IMR-90 (cell line): Measurements from ENCODE around the gene TAPT1. TPM values are rescaled to one million over a fixed set of nuclear protein-coding genes. Genes with fewer than 3 reads are reported as not detected.

ENCODE experiments used
- ATAC-seq: fragments of 200-7000 bp; cut with Tn5 transposase; 2 replicates; pipeline ENCODE4 v1.9.1; 2020; ENCODE audit warnings: low read depth, mild to moderate bottlenecking, moderate library complexity
- BruUV-seq: library from RNA; stranded (reverse); fragments of 400-500 nt; replicated peaks from 2 replicates; lab custom pipeline; 2021; lab: Mats Ljungman, UMichigan
- CTCF ChIA-PET: fragments of 300-600 bp; formaldehyde crosslinking; extraction: SDS; loops from one replicate; lab custom pipeline; 2021; ENCODE audit warnings: antibody characterized with exemption; lab: Yijun Ruan, JAX
- POLR2A ChIA-PET: fragments of 300-600 bp; sonication (Branson Sonifier 250); formaldehyde crosslinking; loops from one replicate; lab custom pipeline; 2022; ENCODE audit warnings: antibody characterized with exemption; ENCODE audit not compliant: unreplicated experiment; lab: Charles Lee
- DNase-seq: peaks from one replicate; pipeline ENCODE4 v3.0.0; 2013
- H2AFZ ChIP-seq: replicated peaks from 2 replicates; pipeline ENCODE3; 2013; ENCODE audit warnings: low read length, mild to moderate bottlenecking; ENCODE audit not compliant: poor library complexity
- H2AK5ac ChIP-seq: 2 replicates; pipeline ENCODE4 v1.6.1; 2013; ENCODE audit warnings: low read depth, low read length, inconsistent platforms
- H2AK9ac ChIP-seq: replicated peaks from 2 replicates; pipeline ENCODE3; 2013; ENCODE audit warnings: mild to moderate bottlenecking, low read depth, low read length, moderate library complexity; ENCODE audit not compliant: poor library complexity
- H2BK120ac ChIP-seq: 2 replicates; pipeline ENCODE4 v1.6.1; 2013; ENCODE audit warnings: low read depth, low read length, inconsistent platforms
- H2BK15ac ChIP-seq: 3 replicates; pipeline ENCODE4 v1.6.1; 2013; ENCODE audit warnings: low read depth, low read length, inconsistent platforms
- H2BK20ac ChIP-seq: 2 replicates; pipeline ENCODE4 v1.6.1; 2013; ENCODE audit warnings: low read depth, mild to moderate bottlenecking, inconsistent platforms, low read length, moderate library complexity
- H2BK5ac ChIP-seq: 2 replicates; pipeline ENCODE4 v1.6.1; 2013; ENCODE audit warnings: mild to moderate bottlenecking, low read depth, low read length, inconsistent platforms; ENCODE audit not compliant: poor library complexity, severe bottlenecking
- H3K14ac ChIP-seq: replicated peaks from 2 replicates; pipeline ENCODE4 v1.6.1; 2013; ENCODE audit warnings: low read depth, low read length, inconsistent platforms
- H3K18ac ChIP-seq: 2 replicates; pipeline ENCODE4 v1.6.1; 2013; ENCODE audit warnings: low read depth, low read length, control low read depth
- H3K23ac ChIP-seq: 2 replicates; pipeline ENCODE4 v1.6.1; 2013; ENCODE audit warnings: low read depth, low read length, inconsistent platforms
- H3K27ac ChIP-seq: 2 replicates; pipeline ENCODE4 v1.5.1; 2013; ENCODE audit warnings: mild to moderate bottlenecking, control low read depth, low read length; ENCODE audit not compliant: insufficient read depth
- H3K27me3 ChIP-seq: 2 replicates; pipeline ENCODE4 v1.6.1; 2013; ENCODE audit warnings: low read length; ENCODE audit not compliant: control insufficient read depth, insufficient read depth
- H3K36me3 ChIP-seq: 2 replicates; pipeline ENCODE4 v1.6.1; 2013; ENCODE audit warnings: low read length, mixed read lengths; ENCODE audit not compliant: control insufficient read depth, insufficient read depth
- H3K4ac ChIP-seq: 2 replicates; pipeline ENCODE4 v1.6.1; 2013; ENCODE audit warnings: low read depth, low read length, inconsistent platforms
- H3K4me1 ChIP-seq: 2 replicates; pipeline ENCODE4 v1.6.1; 2013; ENCODE audit warnings: low read length, mixed read lengths; ENCODE audit not compliant: control insufficient read depth, insufficient read depth
- H3K4me2 ChIP-seq: 2 replicates; pipeline ENCODE4 v1.6.1; 2013; ENCODE audit warnings: low read depth, mild to moderate bottlenecking, control low read depth, low read length, moderate library complexity
- H3K4me3 ChIP-seq: 2 replicates; pipeline ENCODE4 v1.5.1; 2013; ENCODE audit warnings: low read depth, mild to moderate bottlenecking, control low read depth, low read length, moderate library complexity; ENCODE audit not compliant: insufficient read depth
- H3K56ac ChIP-seq: 2 replicates; pipeline ENCODE4 v1.6.1; 2013; ENCODE audit warnings: low read length, inconsistent platforms; ENCODE audit not compliant: insufficient read depth; ENCODE audit errors: extremely low read depth
- H3K79me1 ChIP-seq, 2 experiments: 2 replicates each; pipeline ENCODE4 v1.6.1; 2013; ENCODE audit warnings: low read length in 2 of 2, inconsistent platforms in 1 of 2, low read depth in 1 of 2
- H3K9ac ChIP-seq: 2 replicates; pipeline ENCODE4 v1.6.1; 2013; ENCODE audit warnings: low read depth, low read length, control low read depth
- H3K9me1 ChIP-seq: 2 replicates; pipeline ENCODE4 v1.6.1; 2013; ENCODE audit warnings: low read length, inconsistent platforms; ENCODE audit not compliant: insufficient read depth
- H3K9me3 ChIP-seq: 2 replicates; pipeline ENCODE4 v1.6.1; 2013; ENCODE audit warnings: low read length; ENCODE audit not compliant: control insufficient read depth, insufficient read depth
- H4K20me1 ChIP-seq: 2 replicates; pipeline ENCODE4 v1.6.1; 2013; ENCODE audit warnings: low read length, inconsistent platforms; ENCODE audit not compliant: insufficient read depth
- H4K5ac ChIP-seq: 2 replicates; pipeline ENCODE4 v1.6.1; 2013; ENCODE audit warnings: mild to moderate bottlenecking, low read depth, low read length, control low read depth
- H4K8ac ChIP-seq, 2 experiments: 2 replicates each; pipeline ENCODE4 v1.6.1; 2013; ENCODE audit warnings: low read depth in 2 of 2, low read length in 2 of 2, control low read depth in 1 of 2, inconsistent platforms in 1 of 2
- H4K91ac ChIP-seq: 2 replicates; pipeline ENCODE4 v1.6.1; 2013; ENCODE audit warnings: low read depth, low read length, inconsistent platforms; ENCODE audit not compliant: insufficient read depth
- BHLHE40 ChIP-seq: fragments of 150-350 bp; IDR thresholded peaks from 2 replicates; pipeline ENCODE4 v1.6.1; 2016; ENCODE audit warnings: mild to moderate bottlenecking, low read depth, low read length
- CEBPB ChIP-seq: IDR thresholded peaks from 2 replicates; pipeline ENCODE4 v1.6.1; 2012; ENCODE audit warnings: low read depth, low read length, improper control_type of control experiment
- CHD1 ChIP-seq: IDR thresholded peaks from 2 replicates; pipeline ENCODE4 v1.6.1; 2012; ENCODE audit warnings: low read depth, low read length, improper control_type of control experiment
- CTCF ChIP-seq: conservative IDR thresholded peaks from 2 replicates; pipeline ENCODE4 v1.5.1; 2012; ENCODE audit warnings: mild to moderate bottlenecking, low read depth, low read length, improper control_type of control experiment
- FOS ChIP-seq: fragments of 150-350 bp; IDR thresholded peaks from 2 replicates; pipeline ENCODE4 v1.6.1; 2016; ENCODE audit warnings: low read depth, low read length
- MAFK ChIP-seq: IDR thresholded peaks from 2 replicates; pipeline ENCODE4 v1.6.1; 2012; ENCODE audit warnings: low read depth, low read length, improper control_type of control experiment
- MAZ ChIP-seq: IDR thresholded peaks from 2 replicates; pipeline ENCODE4 v1.6.1; 2012; ENCODE audit warnings: low read depth, mild to moderate bottlenecking, low read length, improper control_type of control experiment, moderate library complexity, borderline replicate concordance
- MXI1 ChIP-seq: IDR thresholded peaks from 2 replicates; pipeline ENCODE4 v1.6.1; 2012; ENCODE audit warnings: low read depth, mild to moderate bottlenecking, low read length, moderate library complexity, borderline replicate concordance
- NFE2L2 ChIP-seq: fragments of 150-350 bp; IDR thresholded peaks from 2 replicates; pipeline ENCODE4 v1.6.1; 2016; ENCODE audit warnings: low read depth, mild to moderate bottlenecking, low read length
- RCOR1 ChIP-seq: IDR thresholded peaks from 2 replicates; pipeline ENCODE4 v1.6.1; 2012; ENCODE audit warnings: mild to moderate bottlenecking, low read length, improper control_type of control experiment; ENCODE audit not compliant: insufficient replicate concordance
- RFX5 ChIP-seq: IDR thresholded peaks from 2 replicates; pipeline ENCODE4 v1.8.0; 2012; ENCODE audit warnings: low read depth, mild to moderate bottlenecking, low read length, moderate library complexity
- SMC3 ChIP-seq: fragments of 150-350 bp; IDR thresholded peaks from 2 replicates; pipeline ENCODE4 v1.6.1; 2016; ENCODE audit warnings: low read depth, mild to moderate bottlenecking, antibody characterized with exemption, low read length, moderate library complexity
- WGBS, 2 experiments: methylation state at CpG; one replicate each; pipeline versions ENCODE4 v1.1.5 to v1.1.7; 2013; ENCODE audit warnings: missing lambda C conversion rate in 2 of 2; ENCODE audit not compliant: insufficient read length in 1 of 2; ENCODE audit errors: extremely low coverage in 2 of 2; 5-methylcytosine and 5-hydroxymethylcytosine counted together
- dilution Hi-C: fragments of 300-500 bp; cut with HindIII; formaldehyde crosslinking; loops from one replicate; pipeline ENCODE4 v1.14.3; 2018; ENCODE audit warnings: low sequenced_read_pairs; ENCODE audit not compliant: unreplicated experiment
- in situ Hi-C: fragments of 300-500 bp; cut with MboI; formaldehyde crosslinking; loops from 3 replicates; pipeline ENCODE4 v1.14.3; 2019; ENCODE audit warnings: low sequenced_read_pairs, inconsistent platforms, mixed read lengths
- intact Hi-C: fragments of 100-400 bp; cut with micrococcal nuclease; formaldehyde crosslinking; loops from 2 replicates; pipeline ENCODE4 v1.10.0; 2022
- polyA plus RNA-seq, 3 experiments: library from polyadenylated mRNA; depleted of rRNA; stranded (reverse); fragments of >200 nt; gene quantifications; 2 replicates each; pipeline ENCODE4 v1.2.3, GENCODE V29; 2012; ENCODE audit warnings: low replicate concordance in 1 of 3
- total RNA-seq: library from RNA; depleted of rRNA; stranded (reverse); fragments of >200 nt; gene quantifications from 2 replicates; pipeline ENCODE4 v1.2.3, GENCODE V29; 2012

Gene TAPT1
- total and polyA plus RNA-seq, 2 of the 4 experiments (the other 2 are of a cell fraction): 5.6 to 12.2 TPM

GRCh38 chr4:16113741-16114140, 112.5 kb downstream of the TAPT1 start:
- Histone ChIP-seq H3K23ac (no peak overlapping the region), H3K4me2 (no peak overlapping the region), H4K5ac (no peak overlapping the region), H3K14ac (no peak overlapping the region), H3K56ac (no peak overlapping the region), H2AK5ac (no peak overlapping the region), H2BK20ac (no peak overlapping the region), H2BK120ac (no peak overlapping the region), H3K9me3 (no peaks in the 10 kb centered on the region), H3K18ac (no peak overlapping the region), H2AFZ (no peak overlapping the region), H3K4me1 (no peaks in the 10 kb centered on the region), H3K36me3 (no peaks in the 10 kb centered on the region), H2BK5ac (no peak overlapping the region), H3K27ac (no peak overlapping the region), H3K4ac (no peak overlapping the region), H3K4me3 (no peak overlapping the region), H3K79me1 (no peaks in the 10 kb centered on the region), H4K20me1 (no peaks in the 10 kb centered on the region), H3K27me3 (peaks cover 5% of the 10 kb centered on the region), H4K91ac (no peak overlapping the region), H2AK9ac (no peak overlapping the region), H4K8ac (no peak overlapping the region), H2BK15ac (no peak overlapping the region), H3K9me1 (peaks cover 4% of the 10 kb centered on the region; the same call in 1 of the 2 replicates), H3K9ac (no peak overlapping the region)
- ChIA-PET POLR2A (no interaction called here), CTCF (no interaction called here)
- in situ Hi-C loops: no loop called here
- no CpG with 5 or more reads among the region's 3 CpGs for WGBS, 2 experiments
- ATAC-seq (no peak), DNase-seq (no peak)
- intact Hi-C loops: no loop called here
- no TSS peak for BruUV-seq
- dilution Hi-C loops: no loop called here
- TF ChIP-seq CEBPB: no peak
- TF ChIP-seq MAFK: no peak
- no peak for TF ChIP-seq MAZ
- no peak for TF ChIP-seq NFE2L2
- TF ChIP-seq MXI1: no peak
- no peak for TF ChIP-seq CHD1
- TF ChIP-seq CTCF: no peak
- TF ChIP-seq BHLHE40: no peak
- no peak for TF ChIP-seq RFX5
- no peak for TF ChIP-seq FOS
- no peak for TF ChIP-seq SMC3
- no peak for TF ChIP-seq RCOR1
